OCI-LY3 (cell line): Measurements from ENCODE around the gene AHCYL2.

Experiments used
- CTCF ChIP-seq: fragments of 200-600, 300-600 bp; sonication (generic); IDR thresholded peaks from 2 replicates; pipeline ENCODE4 v1.5.1; 2014; ENCODE audit warnings: antibody characterized with exemption, low read length, low read depth
- EZH2phosphoT487 ChIP-seq: fragments of 200-600 bp; shearing (Covaris generic); IDR thresholded peaks from 2 replicates; pipeline ENCODE4 v1.6.1; 2018; ENCODE audit warnings: antibody characterized with exemption, mixed run types, low read depth

- no peak for TF ChIP-seq CTCF
- no peak for TF ChIP-seq EZH2phosphoT487
Observed at GRCh38 chr7:129327076-129327475, 102.2 kb downstream of the AHCYL2 start.
